ENCODE results near the gene CDCA4.

The CDCA4 gene

GRCh38 chr14:104991896-104992230 lies 29.0 kb downstream of the CDCA4 start:
- no peak for DNase-seq

- DNase-seq: no peak
Measured at GRCh38 chr14:104989951-104990303, 31.0 kb downstream of the CDCA4 start.

- no peak for DNase-seq
Measured at GRCh38 chr14:104989236-104989950, 31.5 kb downstream of the CDCA4 start.

GRCh38 chr14:104986487-104987164 lies 34.3 kb downstream of the CDCA4 start:
- no peak for DNase-seq

- peak in 54 of 56 donors; percentile 27 to 91 (median 74) for DNase-seq
Measured at GRCh38 chr14:104985675-104986486, 35.0 kb downstream of the CDCA4 start, which contains the start of gene CLBA1. Gene CLBA1, plus strand, starts transcription at chr14:104985788. Its CDS starts 644 bp downstream, at chr14:104986432.

- no peak for DNase-seq
Measured at GRCh38 chr14:104984056-104984894, 36.6 kb downstream of the CDCA4 start.

- DNase-seq: no peak
Measured at GRCh38 chr14:104983231-104983721, 37.6 kb downstream of the CDCA4 start.

GRCh38 chr14:104982548-104983230 lies 38.2 kb downstream of the CDCA4 start:
- DNase-seq: no peak

GRCh38 chr14:104981699-104982541 lies 39.0 kb downstream of the CDCA4 start:
- DNase-seq: peak in 3 of 56 donors; percentile 18 to 50 (median 24)

GRCh38 chr14:104980611-104981531 lies 40.0 kb downstream of the CDCA4 start:
- DNase-seq: no peak

GRCh38 chr14:104979758-104980610 lies 40.9 kb downstream of the CDCA4 start:
- DNase-seq: peak in 1 of 56 donors; percentile 15

- DNase-seq: no peak
Measured at GRCh38 chr14:104978746-104979691, 41.9 kb downstream of the CDCA4 start.

- DNase-seq: peak in 18 of 56 donors; percentile 26 to 74 (median 42)
Measured at GRCh38 chr14:104977681-104978653, 42.9 kb downstream of the CDCA4 start, which contains the start of gene AHNAK2. Gene AHNAK2, minus strand, starts transcription at chr14:104978374. Its CDS starts 137 bp downstream, at chr14:104978237.

- no peak for DNase-seq
Measured at GRCh38 chr14:104977008-104977680, 43.7 kb downstream of the CDCA4 start.
